Measurements from ENCODE around the gene JMJD6. TPM values are rescaled to one million over a fixed set of nuclear protein-coding genes. Genes with fewer than 3 reads are reported as not detected.

Gene JMJD6
- total and polyA plus RNA-seq, 2 of the 8 experiments (the other 6 are each of a cell fraction or from before 2014, with no cell fraction given) = 8.6 to 18.6 TPM

GRCh38 chr17:76751416-76751993 is 25.1 kb upstream of the JMJD6 start (continued):
- no peak for TF ChIP-seq SP2 (IDR thresholded peaks at IDR 0.05; ENCODE audit: low read length)
- TF ChIP-seq TAF1 (IDR thresholded peaks at IDR 0.05; ENCODE audit: low read depth, low read length) = no peak
- no peak for TF ChIP-seq EZH2 (IDR thresholded peaks at IDR 0.05; ENCODE audit: low read depth, low read length, severe bottlenecking)
- TF ChIP-seq SP4 (IDR thresholded peaks at IDR 0.05; ENCODE audit: low read length) = no peak
- TF ChIP-seq TCF12 (IDR thresholded peaks at IDR 0.05; ENCODE audit: low read depth, low read length) = no peak

Data from H1 (cell line).